Subcutaneous adipose tissue (tissue), 4 donors: ENCODE measurements around the gene NECTIN3. TPM values are rescaled to one million over a fixed set of nuclear protein-coding genes. Genes with fewer than 3 reads are reported as not detected.

Experiments used
- CTCF ChIP-seq: fragments of 450-650 bp; IDR thresholded peaks from one replicate; pipeline ENCODE4 v1.5.1; 2016; ENCODE audit warnings: low read depth, mild to moderate bottlenecking, control low read depth, antibody characterized with exemption, moderate library complexity
- total RNA-seq, 4 donors: library from RNA; depleted of rRNA; stranded (reverse); fragments of >200 nt; gene quantifications; one replicate each; pipeline ENCODE4 v1.1.0, GENCODE V29; 2016

Gene NECTIN3
- total RNA-seq, 4 donors from 2014 or later, result 19.4 to 36.7 (median 29.4) TPM

GRCh38 chr3:111165411-111165810 is 93.8 kb downstream of the NECTIN3 start:
- no peak for TF ChIP-seq CTCF

GRCh38 chr3:111173328-111173900 is 101.8 kb downstream of the NECTIN3 start:
- no peak for TF ChIP-seq CTCF

GRCh38 chr3:111173906-111174305 is 102.3 kb downstream of the NECTIN3 start:
- TF ChIP-seq CTCF, result no peak

- no peak for TF ChIP-seq CTCF
These were observed 118.9 kb downstream of the NECTIN3 start for GRCh38 chr3:111190518-111190917.

GRCh38 chr3:111193472-111193871 is 121.9 kb downstream of the NECTIN3 start:
- TF ChIP-seq CTCF, result no peak

- TF ChIP-seq CTCF, result no peak
These were observed 122.4 kb downstream of the NECTIN3 start for GRCh38 chr3:111194048-111194447.

GRCh38 chr3:111197485-111197884 is 125.9 kb downstream of the NECTIN3 start:
- TF ChIP-seq CTCF, result no peak
